Daoy (cell line): ENCODE results near the gene PLEKHO2. TPM values are rescaled to one million over a fixed set of nuclear protein-coding genes. Genes with fewer than 3 reads are reported as not detected.

Source experiments
- DNase-seq: peaks from one replicate; pipeline ENCODE4 v3.0.0-alpha.2; 2015; ENCODE audit warnings: low read depth
- total RNA-seq: library from RNA; depleted of rRNA; stranded (reverse); fragments of >200 nt; shearing (Covaris generic); gene quantifications from 2 replicates; pipeline ENCODE4 v1.2.3, GENCODE V29; 2014; rRNA removed

The PLEKHO2 gene
- total RNA-seq, 1 experiment from 2014 or later, result 8.7 TPM

GRCh38 chr15:64912379-64913325, 70.9 kb downstream of the PLEKHO2 start:
- DNase-seq, result no peak

GRCh38 chr15:64915518-64916227, 74.0 kb downstream of the PLEKHO2 start:
- no peak for DNase-seq

GRCh38 chr15:64916365-64916764, 74.7 kb downstream of the PLEKHO2 start:
- no peak for DNase-seq

GRCh38 chr15:64917211-64917610, 75.5 kb downstream of the PLEKHO2 start:
- no peak for DNase-seq

Other genes with a start within 250 kb of the PLEKHO2 start
- 0.06 TPM in 1 of 2 replicates, not detected in the other for gene RBPMS2, start 66.3 kb upstream of the PLEKHO2 start, total RNA-seq
- gene PIF1, start 16.3 kb upstream of the PLEKHO2 start, total RNA-seq, result 26.6 and 32.9 TPM in 2 replicates
- 1.5 and 1.8 TPM in 2 replicates for gene ANKDD1A, start 70.0 kb downstream of the PLEKHO2 start, total RNA-seq
- gene SPG21, start 148.0 kb downstream of the PLEKHO2 start, total RNA-seq, result 43.5 and 49.9 TPM in 2 replicates
- gene MTFMT, start 187.7 kb downstream of the PLEKHO2 start, total RNA-seq, result 15.9 and 17.8 TPM in 2 replicates
- gene SLC51B, start 203.5 kb downstream of the PLEKHO2 start, total RNA-seq, result not detected in 2 replicates
- 1.5 and 1.6 TPM in 2 replicates for gene RASL12, start 226.1 kb downstream of the PLEKHO2 start, total RNA-seq
- gene KBTBD13, start 234.8 kb downstream of the PLEKHO2 start, total RNA-seq, result not detected in 2 replicates